ENCODE results near the gene ADGRD2. TPM values are rescaled to one million over a fixed set of nuclear protein-coding genes. Genes with fewer than 3 reads are reported as not detected.

Gene ADGRD2
- total RNA-seq, 2 experiments from 2014 or later, result not detected

DNA sequence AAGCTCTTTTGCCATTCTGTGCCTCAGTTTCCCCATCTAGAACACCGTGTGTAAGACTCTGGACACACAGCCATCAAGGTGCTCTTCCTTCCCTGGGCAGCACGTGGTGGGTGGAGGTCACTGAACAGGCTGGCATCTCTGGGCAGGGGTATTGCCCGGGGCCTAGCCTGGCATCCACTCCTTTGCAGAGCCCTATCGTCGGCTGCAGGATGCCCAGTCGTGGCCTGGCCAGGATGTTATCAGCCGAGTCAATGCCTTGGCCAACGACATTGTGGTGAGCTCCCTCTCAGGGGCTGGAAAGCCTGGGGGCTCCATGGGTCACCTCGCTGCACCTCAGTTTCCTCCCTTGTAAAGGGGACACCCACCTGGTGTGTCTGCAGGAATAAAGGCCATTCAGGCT lies 4.0 kb downstream of the ADGRD2 start:
- H3K4me3 Mint-ChIP-seq, result no peak overlapping the region
- no peak for DNase-seq
- no peaks in the 10 kb centered on the region for H3K36me3 Mint-ChIP-seq (ENCODE audit: low read depth)
- H3K27ac Mint-ChIP-seq, result no peak overlapping the region
- H3K27me3 Mint-ChIP-seq, result peaks cover 27% of the 10 kb centered on the region
- CTCF ChIA-PET, result interaction anchor here (1.1 kb wide), 1 partner anchor 34 kb away, joined by 3 read pairs; no protein-coding TSS in a partner anchor
- H3K9me3 Mint-ChIP-seq, result no peaks in the 10 kb centered on the region
- POLR2A ChIA-PET, result no interaction called here
- H3K4me1 Mint-ChIP-seq, result no peaks in the 10 kb centered on the region

DNA sequence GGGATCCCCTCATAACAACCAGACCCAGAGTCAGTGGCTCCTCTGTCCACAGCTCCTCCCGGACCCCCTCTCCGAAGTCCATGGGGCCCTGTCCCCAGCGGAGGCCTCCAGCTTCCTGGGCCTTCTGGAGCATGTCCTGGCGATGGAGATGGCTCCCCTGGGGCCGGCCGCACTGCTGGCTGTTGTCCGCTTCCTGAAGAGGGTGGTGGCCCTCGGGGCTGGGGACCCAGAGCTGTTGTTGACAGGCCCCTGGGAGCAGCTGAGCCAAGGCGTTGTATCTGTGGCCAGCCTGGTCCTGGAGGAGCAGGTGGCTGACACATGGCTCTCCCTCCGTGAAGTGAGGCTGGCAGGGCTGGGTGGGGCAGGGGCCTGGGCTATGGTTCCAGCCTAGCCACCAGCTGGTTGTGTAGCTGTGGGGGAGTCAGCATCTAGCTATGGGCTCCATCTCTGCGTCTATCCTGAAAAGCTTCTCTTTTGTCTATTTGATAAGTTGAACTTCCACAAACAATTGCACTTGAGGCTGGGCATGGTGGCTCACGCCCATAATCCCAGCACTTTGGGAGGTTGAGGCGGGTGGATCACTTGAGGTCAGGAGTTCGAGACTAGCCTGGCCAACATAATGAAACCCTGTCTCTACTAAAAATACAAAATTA lies 4.7 kb downstream of the ADGRD2 start:
- Mint-ChIP-seq H3K4me1 (no peaks in the 10 kb centered on the region), H3K36me3 (ENCODE audit: low read depth) (no peaks in the 10 kb centered on the region), H3K4me3 (no peak overlapping the region), H3K27me3 (peaks cover 22% of the 10 kb centered on the region), H3K9me3 (no peaks in the 10 kb centered on the region), H3K27ac (no peak overlapping the region)
- no peak for DNase-seq
- ChIA-PET POLR2A (no interaction called here), CTCF (interaction anchor here (1.1 kb wide), 1 partner anchor 34 kb away, joined by 3 read pairs; no protein-coding TSS in a partner anchor)

DNA sequence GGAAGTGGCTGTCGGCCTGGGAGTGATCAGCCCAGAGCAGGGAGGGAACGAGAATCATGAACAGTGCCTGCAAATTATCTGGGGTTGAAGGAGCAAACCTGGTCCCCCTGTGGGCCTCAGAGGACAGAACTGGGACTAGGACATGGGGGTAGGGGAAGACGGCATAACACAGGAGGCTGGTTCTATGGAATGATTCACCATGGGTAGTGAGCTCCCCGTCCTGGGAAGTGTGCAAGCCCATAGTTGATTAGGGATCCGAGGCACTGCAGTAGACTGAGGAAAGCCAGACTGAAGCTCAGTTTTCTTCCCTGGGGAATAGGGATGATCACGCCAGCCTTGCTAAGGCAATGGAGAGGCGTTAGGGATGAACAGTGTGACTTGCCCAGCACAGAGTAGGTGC lies 5.6 kb downstream of the ADGRD2 start:
- Mint-ChIP-seq H3K4me3 (no peak overlapping the region), H3K27ac (no peak overlapping the region), H3K9me3 (no peaks in the 10 kb centered on the region), H3K36me3 (ENCODE audit: low read depth) (no peaks in the 10 kb centered on the region), H3K27me3 (peaks cover 15% of the 10 kb centered on the region), H3K4me1 (no peaks in the 10 kb centered on the region)
- DNase-seq, result no peak
- ChIA-PET POLR2A (no interaction called here), CTCF (no interaction called here)

DNA sequence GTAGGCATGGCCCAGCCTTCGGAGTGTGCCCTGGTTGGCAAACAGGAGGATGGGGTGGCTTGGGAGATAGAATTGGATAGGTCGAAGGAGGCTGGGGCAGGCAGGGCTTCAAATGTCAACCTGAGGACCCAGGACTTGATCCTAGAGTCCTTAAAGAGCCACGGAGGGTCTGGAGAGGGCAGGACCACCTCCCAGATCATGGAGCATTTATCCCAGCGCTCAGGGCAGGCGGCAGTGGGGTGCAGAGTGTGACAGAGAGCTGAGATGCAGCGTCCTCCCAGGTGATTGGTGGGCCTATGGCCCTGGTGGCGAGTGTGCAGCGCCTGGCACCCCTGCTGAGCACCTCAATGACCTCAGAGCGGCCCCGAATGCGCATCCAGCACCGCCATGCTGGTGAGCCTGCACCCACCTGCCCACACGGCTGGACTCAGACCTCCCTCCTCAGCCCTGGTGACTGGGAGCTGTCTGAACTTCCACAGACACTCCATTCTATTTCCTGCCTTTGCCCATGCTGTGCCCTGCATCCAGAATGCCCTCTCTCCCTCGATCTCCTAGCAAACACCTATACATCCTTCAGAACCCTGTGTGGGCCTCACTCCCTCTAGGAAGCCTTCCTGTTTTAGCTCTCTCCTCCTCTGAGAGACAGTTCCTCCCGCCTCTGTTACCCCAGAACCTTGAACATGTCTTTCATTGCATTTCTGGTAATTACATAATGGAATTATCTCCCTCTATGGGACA lies 6.3 kb downstream of the ADGRD2 start:
- no peak overlapping the region for H3K27ac Mint-ChIP-seq
- CTCF ChIA-PET, result no interaction called here
- H3K36me3 Mint-ChIP-seq (ENCODE audit: low read depth), result no peaks in the 10 kb centered on the region

DNA sequence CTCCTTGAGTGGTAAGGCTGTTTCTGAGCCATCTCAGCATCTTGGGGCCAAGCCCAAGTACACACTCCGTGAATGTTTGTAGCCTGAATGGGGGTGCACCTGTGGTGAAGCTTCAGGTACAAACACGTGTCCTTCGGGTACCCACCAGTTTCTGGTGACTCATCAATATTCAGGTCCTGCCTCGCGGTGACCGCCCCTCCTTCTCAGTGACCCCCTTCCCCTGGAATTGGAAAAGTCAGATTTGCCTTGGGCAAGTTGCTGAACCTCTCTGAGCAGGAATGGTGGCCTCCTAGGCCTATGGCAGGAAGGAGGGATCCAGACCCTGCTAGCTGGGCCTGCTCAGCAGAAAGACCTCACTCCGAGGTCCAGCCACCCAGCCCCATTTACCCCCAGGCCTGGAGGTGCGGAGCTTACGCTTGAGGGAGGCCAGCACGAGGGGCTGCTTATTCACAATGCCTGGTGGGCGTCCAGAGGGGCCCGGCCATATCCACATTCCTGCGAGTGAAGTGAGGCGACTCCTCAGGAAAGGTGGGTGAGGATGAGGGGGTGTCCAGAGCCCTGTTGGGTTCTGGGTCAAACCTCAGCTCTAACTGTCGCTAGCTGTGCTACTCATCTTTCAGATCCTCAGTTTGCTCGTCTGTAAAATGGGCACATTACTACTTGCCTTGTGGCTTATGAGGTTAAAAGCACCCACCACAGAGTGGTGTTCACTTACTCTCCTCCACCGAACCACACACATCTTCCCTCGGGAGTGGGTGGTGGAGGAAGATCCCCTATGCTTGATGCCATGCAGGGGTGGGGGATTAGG lies 7.0 kb downstream of the ADGRD2 start:
- Mint-ChIP-seq H3K9me3 (no peaks in the 10 kb centered on the region), H3K36me3 (ENCODE audit: low read depth) (no peaks in the 10 kb centered on the region), H3K4me3 (no peak overlapping the region), H3K27ac (no peak overlapping the region), H3K27me3 (peaks cover 4% of the 10 kb centered on the region), H3K4me1 (no peaks in the 10 kb centered on the region)
- POLR2A ChIA-PET, result no interaction called here
- DNase-seq, result no peak
- CTCF ChIA-PET, result no interaction called here

More for the DNA sequence above, 6.3 kb downstream of the ADGRD2 start:
- H3K4me3 Mint-ChIP-seq, result no peak overlapping the region
- POLR2A ChIA-PET, result no interaction called here
- DNase-seq, result no peak
- H3K27me3 Mint-ChIP-seq, result peaks cover 9% of the 10 kb centered on the region
- H3K9me3 Mint-ChIP-seq, result no peaks in the 10 kb centered on the region
- H3K4me1 Mint-ChIP-seq, result no peaks in the 10 kb centered on the region

DNA sequence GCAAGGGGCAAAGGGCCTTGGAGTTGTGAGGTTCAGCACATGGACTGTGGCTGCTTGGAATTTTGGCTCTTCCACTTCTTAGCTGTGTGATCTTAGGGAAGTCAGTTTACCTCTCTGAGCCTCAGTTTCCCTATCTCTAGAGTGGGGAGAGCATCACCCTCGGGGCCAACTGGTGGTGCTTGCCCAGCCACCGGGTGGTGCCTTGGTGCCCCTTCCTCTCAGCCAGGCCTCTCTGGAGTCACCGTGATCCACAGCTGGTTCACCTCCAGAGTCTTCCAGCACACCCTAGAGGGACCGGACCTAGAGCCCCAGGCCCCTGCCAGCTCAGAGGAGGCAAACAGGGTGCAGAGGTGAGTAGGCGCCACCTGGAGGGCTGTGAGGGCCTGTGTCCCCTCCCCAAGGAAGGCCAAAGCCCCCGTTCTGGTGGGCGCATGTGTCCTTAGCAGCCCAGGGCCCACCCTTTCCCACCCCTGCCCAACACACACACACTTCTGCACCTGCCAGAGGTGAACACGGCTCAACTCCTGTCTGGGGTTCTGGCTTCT lies 7.7 kb downstream of the ADGRD2 start:
- Mint-ChIP-seq H3K9me3 (no peaks in the 10 kb centered on the region), H3K4me1 (no peaks in the 10 kb centered on the region), H3K27me3 (peaks cover 3% of the 10 kb centered on the region), H3K4me3 (no peak overlapping the region), H3K27ac (no peak overlapping the region), H3K36me3 (ENCODE audit: low read depth) (no peaks in the 10 kb centered on the region)
- POLR2A ChIA-PET, result interaction anchor here (1.4 kb wide), 1 partner anchor 197 kb away, joined by 3 read pairs; no protein-coding TSS in a partner anchor
- no peak for DNase-seq
- CTCF ChIA-PET, result no interaction called here

DNA sequence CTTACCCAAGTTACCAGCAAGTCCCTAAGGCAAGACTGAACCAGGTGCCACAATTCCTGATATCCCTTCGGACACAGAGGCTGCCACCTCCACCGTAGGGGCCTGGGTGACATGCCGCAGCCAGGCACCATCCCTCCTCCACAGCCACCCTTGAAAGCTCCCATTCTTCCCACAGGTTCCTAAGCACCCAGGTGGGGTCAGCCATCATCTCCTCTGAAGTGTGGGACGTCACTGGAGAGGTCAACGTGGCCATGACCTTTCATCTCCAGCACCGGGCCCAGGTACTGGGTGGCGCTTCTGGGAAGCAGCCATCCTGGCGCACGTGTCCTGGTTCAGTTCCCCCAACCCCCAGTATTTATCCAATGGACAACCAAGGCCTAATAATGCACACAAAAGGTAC lies 8.2 kb downstream of the ADGRD2 start:
- no peaks in the 10 kb centered on the region for H3K36me3 Mint-ChIP-seq (ENCODE audit: low read depth)
- no peak overlapping the region for H3K27ac Mint-ChIP-seq
- CTCF ChIA-PET, result no interaction called here
- H3K4me3 Mint-ChIP-seq, result no peak overlapping the region
- POLR2A ChIA-PET, result interaction anchor here (1.4 kb wide), 1 partner anchor 197 kb away, joined by 3 read pairs; no protein-coding TSS in a partner anchor
- H3K27me3 Mint-ChIP-seq, result peaks cover 7% of the 10 kb centered on the region
- no peaks in the 10 kb centered on the region for H3K9me3 Mint-ChIP-seq
- no peak for DNase-seq
- H3K4me1 Mint-ChIP-seq, result no peaks in the 10 kb centered on the region

DNA sequence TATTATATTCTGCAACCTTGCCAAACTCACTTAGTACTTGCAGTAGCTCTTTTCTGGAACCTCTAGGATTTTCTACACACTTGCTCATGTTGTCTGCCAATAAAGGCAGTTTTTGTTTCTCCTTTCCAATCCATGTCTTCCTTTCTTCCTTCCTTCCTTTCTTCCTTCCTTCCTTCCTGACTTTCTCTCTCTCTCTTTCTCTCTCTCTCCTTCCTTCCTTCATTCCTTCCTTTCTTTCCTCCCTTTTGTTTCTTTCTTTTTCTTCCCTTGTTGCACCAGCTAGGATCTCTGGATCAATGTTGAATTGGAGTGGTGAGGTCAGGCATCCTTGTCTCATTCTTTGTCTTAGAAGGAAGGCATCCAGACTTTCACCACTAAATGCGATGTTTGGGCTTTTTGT lies 12.5 kb downstream of the ADGRD2 start:
- H3K27ac Mint-ChIP-seq, result no peak overlapping the region
- no peaks in the 10 kb centered on the region for H3K9me3 Mint-ChIP-seq
- no peaks in the 10 kb centered on the region for H3K4me1 Mint-ChIP-seq
- ChIA-PET POLR2A (no interaction called here), CTCF (no interaction called here)
- H3K36me3 Mint-ChIP-seq (ENCODE audit: low read depth), result no peaks in the 10 kb centered on the region
- H3K27me3 Mint-ChIP-seq, result peaks cover 11% of the 10 kb centered on the region
- H3K4me3 Mint-ChIP-seq, result no peak overlapping the region
- DNase-seq, result no peak

DNA sequence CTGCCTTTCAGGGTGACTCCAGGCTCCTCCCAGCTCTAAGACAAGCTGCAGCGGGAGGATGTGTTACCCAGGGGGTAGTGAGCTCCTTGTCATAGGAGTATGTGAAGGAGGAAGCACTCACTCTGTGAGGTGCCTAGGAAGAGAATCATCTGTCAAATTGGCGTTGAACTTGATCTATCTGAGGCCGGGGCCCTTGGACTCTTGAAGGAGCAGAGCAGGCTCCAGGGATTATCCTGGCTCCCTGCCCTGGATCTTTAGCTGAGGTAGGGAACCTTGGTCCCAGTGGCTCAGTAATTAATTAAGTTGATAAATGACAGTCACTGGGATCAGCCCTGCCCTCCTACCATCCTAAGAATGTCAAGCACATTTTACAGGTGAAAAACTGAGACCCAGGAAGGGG lies 15.5 kb downstream of the ADGRD2 start:
- no peak overlapping the region for H3K27ac Mint-ChIP-seq
- no peak overlapping the region for H3K4me3 Mint-ChIP-seq
- no peaks in the 10 kb centered on the region for H3K9me3 Mint-ChIP-seq
- no peak for DNase-seq
- H3K27me3 Mint-ChIP-seq, result peaks cover 11% of the 10 kb centered on the region
- no peaks in the 10 kb centered on the region for H3K36me3 Mint-ChIP-seq (ENCODE audit: low read depth)
- ChIA-PET POLR2A (no interaction called here), CTCF (no interaction called here)
- H3K4me1 Mint-ChIP-seq, result no peaks in the 10 kb centered on the region

DNA sequence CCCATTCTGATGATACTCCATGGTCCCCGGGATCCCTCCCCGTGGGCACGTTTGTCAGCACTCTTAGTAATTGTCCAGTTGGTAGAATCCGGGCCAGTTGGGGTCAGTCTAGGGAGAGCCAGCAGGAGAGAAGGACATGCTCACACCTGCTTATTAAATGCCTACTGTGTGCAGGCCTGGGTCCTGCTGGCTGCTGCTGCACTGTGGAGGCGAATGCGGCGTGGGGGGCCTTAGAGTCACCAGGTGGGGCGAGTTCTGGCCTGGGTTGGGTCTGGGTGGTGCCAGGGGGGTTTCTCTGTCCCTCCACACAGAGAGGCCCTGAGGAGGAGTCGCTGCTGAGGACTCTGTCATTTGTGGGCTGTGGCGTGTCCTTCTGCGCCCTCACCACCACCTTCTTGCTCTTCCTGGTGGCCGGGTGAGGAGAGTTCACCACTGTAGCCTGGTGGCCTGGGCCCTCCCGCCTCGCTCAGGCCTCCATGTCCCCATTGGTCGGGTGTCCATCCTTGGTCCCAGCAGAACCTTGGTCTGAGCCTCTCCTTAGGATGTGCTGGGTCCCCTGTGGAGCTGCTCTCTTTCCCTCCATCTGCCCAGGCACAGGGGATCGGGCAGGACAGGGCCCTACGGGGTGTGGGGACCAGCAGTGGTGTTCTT lies 17.3 kb downstream of the ADGRD2 start:
- H3K27me3 Mint-ChIP-seq, result peaks cover 11% of the 10 kb centered on the region
- H3K27ac Mint-ChIP-seq, result no peak overlapping the region
- no peak overlapping the region for H3K4me3 Mint-ChIP-seq
- ChIA-PET POLR2A (no interaction called here), CTCF (no interaction called here)
- H3K36me3 Mint-ChIP-seq (ENCODE audit: low read depth), result no peaks in the 10 kb centered on the region
- no peaks in the 10 kb centered on the region for H3K9me3 Mint-ChIP-seq
- DNase-seq, result no peak
- H3K4me1 Mint-ChIP-seq, result no peaks in the 10 kb centered on the region

DNA sequence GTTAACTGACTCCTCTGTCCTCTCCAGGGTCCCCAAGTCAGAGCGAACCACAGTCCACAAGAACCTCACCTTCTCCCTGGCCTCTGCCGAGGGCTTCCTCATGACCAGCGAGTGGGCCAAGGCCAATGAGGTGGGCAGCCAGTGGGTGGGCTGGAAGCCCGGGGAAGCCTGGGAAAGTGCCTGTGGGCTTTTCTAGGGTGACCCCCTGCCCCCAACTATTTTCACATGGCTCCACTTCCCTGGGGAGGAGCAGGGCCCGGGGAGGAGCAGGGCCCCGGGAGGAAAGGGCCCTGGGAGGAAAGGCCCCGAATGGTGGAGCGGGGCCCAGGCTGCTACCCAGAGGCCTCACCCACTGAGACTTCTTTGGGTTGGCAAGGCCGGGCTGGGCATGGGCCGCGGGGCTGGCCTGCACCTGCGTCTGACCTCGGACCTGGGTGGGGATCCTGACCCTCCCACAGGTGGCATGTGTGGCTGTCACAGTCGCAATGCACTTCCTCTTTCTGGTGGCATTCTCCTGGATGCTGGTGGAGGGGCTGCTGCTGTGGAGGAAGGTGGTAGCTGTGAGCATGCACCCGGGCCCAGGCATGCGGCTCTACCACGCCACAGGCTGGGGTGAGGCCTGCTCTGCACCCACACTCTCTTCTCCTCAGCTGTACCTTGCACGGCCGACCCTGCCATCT lies 17.9 kb downstream of the ADGRD2 start:
- H3K9me3 Mint-ChIP-seq, result no peaks in the 10 kb centered on the region
- no peak overlapping the region for H3K27ac Mint-ChIP-seq
- DNase-seq, result no peak
- no peaks in the 10 kb centered on the region for H3K36me3 Mint-ChIP-seq (ENCODE audit: low read depth)
- CTCF ChIA-PET, result no interaction called here
- no peaks in the 10 kb centered on the region for H3K4me1 Mint-ChIP-seq
- H3K27me3 Mint-ChIP-seq, result peaks cover 6% of the 10 kb centered on the region
- POLR2A ChIA-PET, result no interaction called here
- no peak overlapping the region for H3K4me3 Mint-ChIP-seq

DNA sequence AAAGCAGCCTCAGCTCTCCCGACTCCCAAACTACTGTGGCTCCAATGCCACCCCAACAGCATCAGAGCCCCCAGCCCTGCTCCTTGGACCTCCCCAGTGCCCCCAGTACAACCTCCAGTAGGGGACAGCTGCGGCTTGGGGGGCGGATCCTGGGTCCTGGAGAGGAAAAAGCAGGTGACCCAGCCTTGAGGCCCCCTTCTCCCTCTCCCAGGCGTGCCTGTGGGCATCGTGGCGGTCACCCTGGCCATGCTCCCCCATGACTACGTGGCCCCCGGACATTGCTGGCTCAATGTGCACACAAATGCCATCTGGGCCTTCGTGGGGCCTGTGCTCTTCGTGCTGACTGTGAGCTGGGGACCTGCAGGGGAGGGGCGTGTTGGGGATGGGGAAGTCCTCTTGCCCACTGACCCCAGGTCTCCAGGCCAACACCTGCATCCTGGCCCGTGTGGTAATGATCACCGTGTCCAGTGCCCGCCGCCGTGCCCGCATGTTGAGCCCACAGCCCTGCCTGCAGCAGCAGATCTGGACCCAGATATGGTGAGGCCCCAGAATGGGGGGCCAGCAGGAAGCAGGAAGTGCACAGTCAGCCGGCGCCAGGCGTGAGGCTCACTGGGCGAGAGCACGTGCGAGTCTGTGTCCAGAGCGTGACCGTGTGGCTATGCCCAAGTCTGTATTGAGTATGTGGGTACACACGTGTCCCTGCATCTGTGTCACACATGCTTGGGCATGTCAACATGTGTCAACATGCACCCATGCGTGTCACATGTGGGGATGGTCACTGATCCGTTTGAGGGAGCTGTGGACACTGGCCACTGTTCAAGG lies 19.0 kb downstream of the ADGRD2 start:
- CTCF ChIA-PET, result no interaction called here
- no peak overlapping the region for H3K27ac Mint-ChIP-seq

More for the DNA sequence above, 19.0 kb downstream of the ADGRD2 start:
- no peaks in the 10 kb centered on the region for H3K9me3 Mint-ChIP-seq
- no peaks in the 10 kb centered on the region for H3K36me3 Mint-ChIP-seq (ENCODE audit: low read depth)
- H3K4me3 Mint-ChIP-seq, result no peak overlapping the region
- DNase-seq, result no peak
- no peaks in the 10 kb centered on the region for H3K4me1 Mint-ChIP-seq
- POLR2A ChIA-PET, result no interaction called here
- H3K27me3 Mint-ChIP-seq, result peaks cover 3% of the 10 kb centered on the region

Data from activated CD4-positive, alpha-beta memory T cell treated with anti-CD3 and anti-CD28 coated beads, Interleukin-2, amount 10 ng/mL, durations not matched to agents 7 days and 5 days (primary cell).